Gastrocnemius medialis (tissue), 4 donors: ENCODE results near the gene NFIA. TPM values are rescaled to one million over a fixed set of nuclear protein-coding genes. Genes with fewer than 3 reads are reported as not detected.

Experiments
- ATAC-seq, 2 donors: fragments of 150-250 bp; one replicate each; pipeline ENCODE4 v1.9.1; 2016
- DNase-seq, 2 donors: peaks; one replicate each; pipeline ENCODE4 v3.0.0-alpha.2; 2019
- H3K27ac ChIP-seq, 4 donors: fragments of 200-600 bp; sonication (generic); 1 replicate in 1 of 4; 2 replicates in 3 of 4; pipeline ENCODE4 v1.5.1; 2016 to 2018; ENCODE audit warnings: mild to moderate bottlenecking in 2 of 4, moderate library complexity in 1 of 4
- H3K27me3 ChIP-seq, 3 donors: fragments of 200-600 bp; sonication (generic) in 2 of 3; 1 replicate in 1 of 3; 2 replicates in 2 of 3; pipeline versions ENCODE4 v1.5.1 to v1.6.0; 2016 to 2019; ENCODE audit warnings: mild to moderate bottlenecking in 1 of 3, moderate library complexity in 1 of 3
- H3K36me3 ChIP-seq, 2 donors: fragments of 200-600 bp; sonication (generic) in 1 of 2; one replicate each; pipeline ENCODE4 v1.5.1; 2017 to 2018
- H3K4me1 ChIP-seq, 2 donors: fragments of 200-600 bp; sonication (generic) in 1 of 2; one replicate each; pipeline ENCODE4 v1.5.1; 2016 to 2017; ENCODE audit warnings: mild to moderate bottlenecking in 2 of 2
- H3K4me3 ChIP-seq, 4 donors: fragments of 200-600 bp; sonication (generic) in 3 of 4; 1 replicate in 1 of 4; 2 replicates in 3 of 4; pipeline ENCODE4 v1.5.1; 2016 to 2019; ENCODE audit warnings: mild to moderate bottlenecking in 2 of 4
- H3K9me3 ChIP-seq, 3 donors: fragments of 200-600 bp; sonication (generic) in 2 of 3; 1 replicate in 1 of 3; 2 replicates in 2 of 3; pipeline ENCODE4 v1.5.1; 2016 to 2019
- POLR2A ChIP-seq, 2 donors: fragments of 450-650 bp; IDR thresholded peaks; one replicate each; pipeline ENCODE4 v1.6.1; 2017; ENCODE audit warnings: antibody characterized with exemption in 2 of 2, mild to moderate bottlenecking in 2 of 2, moderate library complexity in 2 of 2
- in situ Hi-C, 4 donors: fragments of 200-750 bp; cut with MboI; loops; one replicate each; pipeline versions ENCODE4 v1.15.0 to v1.8.0; 2017; ENCODE audit warnings: low sequenced_read_pairs in 4 of 4
- intact Hi-C: fragments of 100-400 bp; cut with DNase I; formaldehyde crosslinking; loops from one replicate; pipeline ENCODE4 v1.15.1; 2023; ENCODE audit warnings: low total_unique reads
- total RNA-seq, 4 donors: library from RNA; depleted of rRNA; stranded (reverse); fragments of >200 nt; gene quantifications; one replicate each; pipeline versions ENCODE4 v1.1.0 to v1.2.3, GENCODE V29; 2016
- TF ChIP-seq, protein P1 (sequence below), 5 experiments: fragments of 450-650 bp in 3 of 5; fragments of 200-600 bp in 2 of 5; sonication (generic) in 2 of 5; IDR thresholded peaks in 4 of 5; conservative IDR thresholded peaks in 1 of 5; 1 replicate in 4 of 5; 2 replicates in 1 of 5; pipeline ENCODE4 v1.5.1; 2016 to 2019; ENCODE audit warnings: antibody characterized with exemption in 5 of 5, mild to moderate bottlenecking in 3 of 5, moderate library complexity in 3 of 5

Gene NFIA
- total RNA-seq, 4 donors from 2014 or later: 12.9 to 27.0 (median 26.6) TPM

- no peak for ATAC-seq
- no peak overlapping the region for H3K4me3 ChIP-seq
- DNase-seq: no peak
- no peaks in the 10 kb centered on the region for H3K9me3 ChIP-seq
- H3K27me3 ChIP-seq: no peaks in the 10 kb centered on the region
- H3K36me3 ChIP-seq: no peaks in the 10 kb centered on the region
- H3K4me1 ChIP-seq: no peaks in the 10 kb centered on the region
- in situ Hi-C loops (no loop called here), intact Hi-C loops (no loop called here)
- H3K27ac ChIP-seq: no peak overlapping the region
- TF ChIP-seq POLR2A (IDR thresholded peaks at IDR 0.05): no peak
- TF ChIP-seq, protein P1, sequence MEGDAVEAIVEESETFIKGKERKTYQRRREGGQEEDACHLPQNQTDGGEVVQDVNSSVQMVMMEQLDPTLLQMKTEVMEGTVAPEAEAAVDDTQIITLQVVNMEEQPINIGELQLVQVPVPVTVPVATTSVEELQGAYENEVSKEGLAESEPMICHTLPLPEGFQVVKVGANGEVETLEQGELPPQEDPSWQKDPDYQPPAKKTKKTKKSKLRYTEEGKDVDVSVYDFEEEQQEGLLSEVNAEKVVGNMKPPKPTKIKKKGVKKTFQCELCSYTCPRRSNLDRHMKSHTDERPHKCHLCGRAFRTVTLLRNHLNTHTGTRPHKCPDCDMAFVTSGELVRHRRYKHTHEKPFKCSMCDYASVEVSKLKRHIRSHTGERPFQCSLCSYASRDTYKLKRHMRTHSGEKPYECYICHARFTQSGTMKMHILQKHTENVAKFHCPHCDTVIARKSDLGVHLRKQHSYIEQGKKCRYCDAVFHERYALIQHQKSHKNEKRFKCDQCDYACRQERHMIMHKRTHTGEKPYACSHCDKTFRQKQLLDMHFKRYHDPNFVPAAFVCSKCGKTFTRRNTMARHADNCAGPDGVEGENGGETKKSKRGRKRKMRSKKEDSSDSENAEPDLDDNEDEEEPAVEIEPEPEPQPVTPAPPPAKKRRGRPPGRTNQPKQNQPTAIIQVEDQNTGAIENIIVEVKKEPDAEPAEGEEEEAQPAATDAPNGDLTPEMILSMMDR (IDR thresholded peaks at IDR 0.05 in 4 of 5, conservative IDR thresholded peaks at IDR 0.05 in 1 of 5): no peak
Observed at GRCh38 chr1:61487801-61488200, 405.4 kb downstream of the NFIA start.

- no peak for DNase-seq
- TF ChIP-seq, protein P1 (IDR thresholded peaks at IDR 0.05 in 4 of 5, conservative IDR thresholded peaks at IDR 0.05 in 1 of 5): no peak
- no peak for TF ChIP-seq POLR2A (IDR thresholded peaks at IDR 0.05)
- intact Hi-C loops: no loop called here
- in situ Hi-C loops: no loop called here
- Histone ChIP-seq H3K4me3 (no peak overlapping the region), H3K9me3 (no peaks in the 10 kb centered on the region), H3K27me3 (no peaks in the 10 kb centered on the region), H3K27ac (no peak overlapping the region), H3K4me1 (no peaks in the 10 kb centered on the region), H3K36me3 (no peaks in the 10 kb centered on the region)
- no peak for ATAC-seq
Observed at GRCh38 chr1:61490924-61491323, 408.6 kb downstream of the NFIA start.

GRCh38 chr1:61491497-61491896, 409.1 kb downstream of the NFIA start:
- Histone ChIP-seq H3K9me3 (no peaks in the 10 kb centered on the region), H3K4me3 (no peak overlapping the region), H3K36me3 (no peaks in the 10 kb centered on the region), H3K27ac (no peak overlapping the region), H3K27me3 (no peaks in the 10 kb centered on the region), H3K4me1 (no peaks in the 10 kb centered on the region)
- DNase-seq (no peak), ATAC-seq (peak in 1 of 2 donors; percentile 42)
- TF ChIP-seq, protein P1 (IDR thresholded peaks at IDR 0.05 in 4 of 5, conservative IDR thresholded peaks at IDR 0.05 in 1 of 5): no peak
- TF ChIP-seq POLR2A (IDR thresholded peaks at IDR 0.05): no peak
- in situ Hi-C loops: no loop called here
- intact Hi-C loops: no loop called here

DNA sequence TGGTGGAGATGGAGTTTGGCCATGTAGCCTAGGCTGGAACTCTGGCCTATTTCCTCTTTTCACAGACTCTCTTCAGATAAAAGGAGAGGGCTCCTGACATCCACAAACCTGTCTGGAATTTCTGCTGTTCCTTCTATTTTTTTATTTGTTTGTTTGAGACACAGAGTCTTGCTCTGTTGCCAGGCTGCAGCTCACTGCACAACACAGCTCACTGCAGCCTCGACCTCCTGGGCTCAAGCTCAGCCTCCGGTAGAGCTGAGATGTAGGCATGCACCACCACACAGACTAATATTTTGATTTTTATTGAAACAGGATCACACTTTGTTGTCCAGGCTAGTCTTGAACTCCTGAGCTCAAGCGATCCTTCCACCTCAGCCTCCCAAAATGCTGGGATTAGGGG, 411.6 kb downstream of the NFIA start:
- ATAC-seq (no peak), DNase-seq (no peak)
- intact Hi-C loops: no loop called here

More for the DNA sequence above, 411.6 kb downstream of the NFIA start:
- in situ Hi-C loops: no loop called here
- Histone ChIP-seq H3K9me3 (no peaks in the 10 kb centered on the region), H3K36me3 (no peaks in the 10 kb centered on the region), H3K4me1 (no peaks in the 10 kb centered on the region), H3K27me3 (no peaks in the 10 kb centered on the region), H3K4me3 (no peak overlapping the region), H3K27ac (no peak overlapping the region)
- TF ChIP-seq POLR2A (IDR thresholded peaks at IDR 0.05): no peak
- TF ChIP-seq, protein P1 (IDR thresholded peaks at IDR 0.05 in 4 of 5, conservative IDR thresholded peaks at IDR 0.05 in 1 of 5): no peak
